ENCODE measurements around the gene LNX1. TPM values are rescaled to one million over a fixed set of nuclear protein-coding genes. Genes with fewer than 3 reads are reported as not detected.

Gene LNX1
- total RNA-seq, 2 experiments from 2014 or later, result not detected

DNA sequence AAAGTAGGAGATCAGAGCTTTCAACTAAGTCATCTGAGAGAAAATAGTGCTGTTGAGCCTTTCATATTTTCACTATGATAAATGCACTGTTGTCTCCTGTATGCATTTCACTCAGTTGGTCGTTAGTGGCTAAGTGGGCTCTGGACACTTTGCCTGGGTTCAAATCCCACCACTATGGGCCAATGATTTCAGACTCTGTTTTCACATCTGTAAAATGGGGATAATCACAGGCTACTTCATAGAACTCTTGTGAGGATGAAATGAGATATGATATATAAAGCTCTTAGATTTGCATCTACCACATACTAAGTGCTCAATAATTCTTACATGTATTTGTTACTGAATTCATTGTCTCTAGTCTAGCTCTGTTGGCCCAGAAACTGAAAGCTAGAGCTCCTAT lies 16.8 kb downstream of the LNX1 start:
- DNase-seq (ENCODE audit: low spot score), result no peak
- TF ChIP-seq EZH2phosphoT487 (IDR thresholded peaks at IDR 0.05; ENCODE audit: borderline replicate concordance, low read depth, low read length), result no peak
- TF ChIP-seq, protein P1, sequence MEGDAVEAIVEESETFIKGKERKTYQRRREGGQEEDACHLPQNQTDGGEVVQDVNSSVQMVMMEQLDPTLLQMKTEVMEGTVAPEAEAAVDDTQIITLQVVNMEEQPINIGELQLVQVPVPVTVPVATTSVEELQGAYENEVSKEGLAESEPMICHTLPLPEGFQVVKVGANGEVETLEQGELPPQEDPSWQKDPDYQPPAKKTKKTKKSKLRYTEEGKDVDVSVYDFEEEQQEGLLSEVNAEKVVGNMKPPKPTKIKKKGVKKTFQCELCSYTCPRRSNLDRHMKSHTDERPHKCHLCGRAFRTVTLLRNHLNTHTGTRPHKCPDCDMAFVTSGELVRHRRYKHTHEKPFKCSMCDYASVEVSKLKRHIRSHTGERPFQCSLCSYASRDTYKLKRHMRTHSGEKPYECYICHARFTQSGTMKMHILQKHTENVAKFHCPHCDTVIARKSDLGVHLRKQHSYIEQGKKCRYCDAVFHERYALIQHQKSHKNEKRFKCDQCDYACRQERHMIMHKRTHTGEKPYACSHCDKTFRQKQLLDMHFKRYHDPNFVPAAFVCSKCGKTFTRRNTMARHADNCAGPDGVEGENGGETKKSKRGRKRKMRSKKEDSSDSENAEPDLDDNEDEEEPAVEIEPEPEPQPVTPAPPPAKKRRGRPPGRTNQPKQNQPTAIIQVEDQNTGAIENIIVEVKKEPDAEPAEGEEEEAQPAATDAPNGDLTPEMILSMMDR (conservative IDR thresholded peaks at IDR 0.05; ENCODE audit: low read length), result no peak
- no peaks in the 10 kb centered on the region for H3K9me2 ChIP-seq (ENCODE audit: insufficient read depth, low read length)
- no peaks in the 10 kb centered on the region for H4K20me1 ChIP-seq (ENCODE audit: insufficient read depth, low read length)
- ChIA-PET POLR2A (interaction anchor here (0.5 kb wide), 1 partner anchor 15 kb away, joined by 4 read pairs; no protein-coding TSS in a partner anchor), CTCF (ENCODE audit: unreplicated experiment) (no interaction called here)
- intact Hi-C loops (cut with micrococcal nuclease; ENCODE audit: unreplicated experiment), result no loop called here
- no peaks in the 10 kb centered on the region for H3K4me1 ChIP-seq (ENCODE audit: insufficient read depth, low read length, poor library complexity, severe bottlenecking)
- H3K4me3 ChIP-seq (ENCODE audit: low read depth, low read length, poor library complexity, severe bottlenecking), result no peak overlapping the region
- H3K4me2 ChIP-seq (ENCODE audit: low read length), result no peak overlapping the region
- no peak overlapping the region for H3K27ac ChIP-seq (ENCODE audit: low read depth, low read length, poor library complexity, severe bottlenecking)
- H3K36me3 ChIP-seq (ENCODE audit: insufficient read depth, low read length), result no peaks in the 10 kb centered on the region
- no peak overlapping the region for H2AFZ ChIP-seq (ENCODE audit: low read length)
- no peaks in the 10 kb centered on the region for H3K9me3 ChIP-seq (ENCODE audit: low read length)
- no peaks in the 10 kb centered on the region for H3K79me2 ChIP-seq (ENCODE audit: insufficient read depth, low read depth, low read length)
- no TSS peak for BruUV-seq (replicated peaks)

DNA sequence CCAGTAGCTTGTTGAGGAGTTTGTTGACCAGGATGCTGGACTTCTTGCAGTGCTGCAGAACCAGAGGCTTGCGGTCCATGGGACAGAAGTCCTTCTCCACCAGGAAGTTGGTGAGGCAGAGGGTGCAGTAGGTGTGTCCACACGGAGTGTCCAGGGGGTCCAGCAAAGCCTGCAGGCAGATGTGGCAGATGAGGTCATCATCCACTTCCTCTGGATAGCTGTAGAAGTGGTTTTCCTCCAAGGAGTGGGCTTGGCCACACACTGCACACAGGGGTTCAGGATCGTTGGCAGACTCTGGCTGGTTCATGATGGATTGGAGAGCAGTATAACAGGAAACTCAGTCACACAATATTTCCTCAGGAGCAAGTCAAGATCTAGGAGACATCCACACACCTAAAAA lies 17.6 kb downstream of the LNX1 start:
- Histone ChIP-seq H3K36me3 (ENCODE audit: insufficient read depth, low read length) (no peaks in the 10 kb centered on the region), H3K4me3 (ENCODE audit: low read depth, low read length, poor library complexity, severe bottlenecking) (no peak overlapping the region), H3K27ac (ENCODE audit: low read depth, low read length, poor library complexity, severe bottlenecking) (no peak overlapping the region), H3K79me2 (ENCODE audit: insufficient read depth, low read depth, low read length) (no peaks in the 10 kb centered on the region), H2AFZ (ENCODE audit: low read length) (no peak overlapping the region), H3K9me3 (ENCODE audit: low read length) (no peaks in the 10 kb centered on the region), H3K4me2 (ENCODE audit: low read length) (no peak overlapping the region), H3K9me2 (ENCODE audit: insufficient read depth, low read length) (no peaks in the 10 kb centered on the region), H3K4me1 (ENCODE audit: insufficient read depth, low read length, poor library complexity, severe bottlenecking) (no peaks in the 10 kb centered on the region), H4K20me1 (ENCODE audit: insufficient read depth, low read length) (no peaks in the 10 kb centered on the region)
- TF ChIP-seq EZH2phosphoT487 (IDR thresholded peaks at IDR 0.05; ENCODE audit: borderline replicate concordance, low read depth, low read length), result no peak
- TF ChIP-seq, protein P1 (conservative IDR thresholded peaks at IDR 0.05; ENCODE audit: low read length), result no peak
- CTCF ChIA-PET (ENCODE audit: unreplicated experiment), result no interaction called here
- POLR2A ChIA-PET, result no interaction called here
- intact Hi-C loops (cut with micrococcal nuclease; ENCODE audit: unreplicated experiment), result no loop called here
- no TSS peak for BruUV-seq (replicated peaks)
- DNase-seq (ENCODE audit: low spot score), result no peak

DNA sequence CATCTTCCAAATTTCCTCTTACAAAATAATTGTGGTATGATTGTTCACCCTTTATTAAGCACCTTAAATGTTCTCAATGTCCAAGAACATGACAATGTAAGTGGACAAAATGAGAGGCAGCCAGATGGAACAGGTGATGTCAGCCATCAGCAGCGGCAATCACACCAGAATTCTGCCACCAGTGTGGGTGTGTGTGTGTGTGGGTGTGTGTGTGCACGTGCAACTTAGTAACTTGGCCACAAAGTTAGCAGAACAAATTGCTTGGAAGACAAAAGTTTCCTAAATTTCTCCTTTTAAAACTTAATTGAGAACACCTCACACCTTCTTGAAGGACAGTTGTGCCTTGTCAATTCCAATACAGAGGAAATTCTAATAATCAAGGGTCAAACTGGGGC lies 18.7 kb downstream of the LNX1 start:
- DNase-seq (ENCODE audit: low spot score), result no peak
- H3K27ac ChIP-seq (ENCODE audit: low read depth, low read length, poor library complexity, severe bottlenecking), result no peak overlapping the region
- TF ChIP-seq, protein P1 (conservative IDR thresholded peaks at IDR 0.05; ENCODE audit: low read length), result no peak
- TF ChIP-seq EZH2phosphoT487 (IDR thresholded peaks at IDR 0.05; ENCODE audit: borderline replicate concordance, low read depth, low read length), result no peak
- no peaks in the 10 kb centered on the region for H3K36me3 ChIP-seq (ENCODE audit: insufficient read depth, low read length)
- intact Hi-C loops (cut with micrococcal nuclease; ENCODE audit: unreplicated experiment), result no loop called here
- H3K4me1 ChIP-seq (ENCODE audit: insufficient read depth, low read length, poor library complexity, severe bottlenecking), result no peaks in the 10 kb centered on the region
- ChIA-PET CTCF (ENCODE audit: unreplicated experiment) (no interaction called here), POLR2A (no interaction called here)
- H4K20me1 ChIP-seq (ENCODE audit: insufficient read depth, low read length), result no peaks in the 10 kb centered on the region
- no peak overlapping the region for H2AFZ ChIP-seq (ENCODE audit: low read length)
- no TSS peak for BruUV-seq (replicated peaks)
- no peaks in the 10 kb centered on the region for H3K9me2 ChIP-seq (ENCODE audit: insufficient read depth, low read length)
- H3K79me2 ChIP-seq (ENCODE audit: insufficient read depth, low read depth, low read length), result no peaks in the 10 kb centered on the region
- H3K4me2 ChIP-seq (ENCODE audit: low read length), result no peak overlapping the region
- no peaks in the 10 kb centered on the region for H3K9me3 ChIP-seq (ENCODE audit: low read length)
- H3K4me3 ChIP-seq (ENCODE audit: low read depth, low read length, poor library complexity, severe bottlenecking), result no peak overlapping the region

All from OCI-LY7 (cell line).